GM19467 (cell line): ENCODE results near the gene RASGRF2.

Experiments
- ATAC-seq: cut with Tn5 transposase; IDR thresholded peaks from one replicate; pipeline ENCODE4 v1.9.1; 2021; ENCODE audit warnings: mild to moderate bottlenecking, moderate library complexity; ENCODE audit not compliant: unreplicated experiment

RASGRF2 gene

GRCh38 chr5:81195335-81195929 is 235.3 kb downstream of the RASGRF2 start:
- ATAC-seq, result no peak

DNA sequence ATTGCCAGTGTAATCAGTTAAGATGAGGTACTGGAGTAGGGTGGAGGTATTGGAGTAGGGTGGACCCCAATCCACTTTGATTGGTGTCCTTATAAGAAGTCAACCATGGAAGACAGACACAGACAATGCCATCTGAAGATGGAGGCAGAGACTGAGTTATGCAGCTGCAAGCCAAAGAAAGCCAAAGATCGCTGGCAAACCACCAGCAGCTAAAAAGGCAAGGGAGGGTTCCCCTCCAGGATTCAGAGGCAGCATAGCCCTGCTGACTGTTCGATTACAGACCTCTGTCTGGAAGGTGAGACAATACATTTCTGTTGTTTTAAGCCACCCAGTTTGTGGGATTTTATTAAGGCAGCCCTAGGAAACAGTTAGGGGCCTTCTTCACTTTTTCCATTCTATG is 242.5 kb downstream of the RASGRF2 start:
- ATAC-seq, result no peak

- ATAC-seq, result no peak
Measured at GRCh38 chr5:81203729-81204128, 243.6 kb downstream of the RASGRF2 start.

DNA sequence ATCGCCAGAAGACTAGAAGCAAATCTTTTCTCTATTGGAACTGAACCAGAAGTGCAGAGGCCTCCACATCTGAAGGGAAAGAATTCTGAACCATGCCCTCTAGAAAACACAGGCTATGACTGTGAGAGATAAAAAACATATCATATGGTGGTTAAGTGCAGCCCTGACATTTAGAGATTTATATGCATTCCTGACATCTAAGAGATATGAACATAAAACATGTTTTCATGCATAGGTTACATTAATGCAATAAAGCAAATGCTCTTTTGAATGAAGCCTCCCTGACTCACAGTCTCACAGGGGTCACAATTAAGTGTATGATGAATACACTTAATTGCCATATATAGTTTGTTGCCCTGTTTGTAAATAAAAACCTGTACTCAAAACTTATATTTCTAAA is 244.0 kb downstream of the RASGRF2 start:
- ATAC-seq, result no peak

- ATAC-seq, result no peak
Measured at GRCh38 chr5:81205058-81205457, 244.9 kb downstream of the RASGRF2 start.

DNA sequence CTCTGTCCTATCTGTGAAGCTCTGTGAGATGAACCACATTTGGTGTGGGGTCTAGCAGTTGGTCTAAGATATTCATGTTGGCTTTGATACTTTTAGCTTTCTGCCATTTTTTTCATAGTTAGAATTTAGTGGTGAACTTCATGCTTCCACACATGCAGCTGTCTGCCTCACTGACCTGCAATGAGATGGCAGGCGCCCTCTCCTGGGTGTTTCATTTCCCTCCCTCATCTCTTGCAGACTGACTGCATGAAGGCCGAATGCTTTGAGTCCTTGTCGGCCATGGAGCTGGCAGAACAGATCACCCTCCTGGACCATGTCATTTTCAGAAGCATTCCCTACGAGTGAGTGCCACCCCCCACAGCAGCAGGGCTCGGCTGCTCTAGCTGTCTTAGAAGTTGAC is 246.8 kb downstream of the RASGRF2 start:
- ATAC-seq, result no peak

DNA sequence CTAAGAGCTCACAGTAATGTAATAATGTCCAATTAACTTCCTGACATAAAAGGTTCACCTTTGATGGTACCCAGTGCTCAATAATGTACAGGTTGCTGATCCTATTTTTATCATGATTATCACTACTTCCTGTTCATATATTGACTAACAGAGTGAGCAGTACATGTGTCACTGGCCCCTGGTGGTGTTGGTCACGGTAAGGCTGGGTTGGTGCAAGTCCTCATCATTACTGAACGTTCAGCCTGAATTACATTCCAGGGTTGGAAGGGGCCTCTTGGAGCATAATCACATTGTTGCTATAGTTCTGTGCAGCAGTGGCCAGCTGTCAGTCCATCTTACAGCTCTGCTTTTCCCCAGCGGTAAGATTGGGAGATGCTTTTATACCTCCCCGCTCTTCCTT is 248.7 kb downstream of the RASGRF2 start:
- no peak for ATAC-seq

DNA sequence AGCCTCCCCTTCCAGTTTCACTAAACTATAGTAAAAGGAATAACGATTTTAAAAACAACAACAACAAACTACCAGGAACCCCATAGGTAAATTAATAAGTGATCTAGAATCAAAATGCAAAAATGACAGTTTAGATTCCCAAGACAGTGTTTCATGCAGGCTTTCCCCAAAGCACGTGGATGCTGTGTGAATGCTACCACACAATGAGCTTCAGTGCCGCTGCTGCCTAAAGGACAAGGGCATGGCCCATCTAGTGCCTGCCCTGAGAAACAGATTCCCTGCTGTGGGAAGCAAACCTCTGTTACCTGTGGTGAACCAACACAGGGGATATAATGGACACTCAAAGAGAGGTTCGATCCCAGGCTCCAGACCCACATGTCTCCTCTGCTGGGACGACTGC is 249.2 kb downstream of the RASGRF2 start:
- no peak for ATAC-seq

DNA sequence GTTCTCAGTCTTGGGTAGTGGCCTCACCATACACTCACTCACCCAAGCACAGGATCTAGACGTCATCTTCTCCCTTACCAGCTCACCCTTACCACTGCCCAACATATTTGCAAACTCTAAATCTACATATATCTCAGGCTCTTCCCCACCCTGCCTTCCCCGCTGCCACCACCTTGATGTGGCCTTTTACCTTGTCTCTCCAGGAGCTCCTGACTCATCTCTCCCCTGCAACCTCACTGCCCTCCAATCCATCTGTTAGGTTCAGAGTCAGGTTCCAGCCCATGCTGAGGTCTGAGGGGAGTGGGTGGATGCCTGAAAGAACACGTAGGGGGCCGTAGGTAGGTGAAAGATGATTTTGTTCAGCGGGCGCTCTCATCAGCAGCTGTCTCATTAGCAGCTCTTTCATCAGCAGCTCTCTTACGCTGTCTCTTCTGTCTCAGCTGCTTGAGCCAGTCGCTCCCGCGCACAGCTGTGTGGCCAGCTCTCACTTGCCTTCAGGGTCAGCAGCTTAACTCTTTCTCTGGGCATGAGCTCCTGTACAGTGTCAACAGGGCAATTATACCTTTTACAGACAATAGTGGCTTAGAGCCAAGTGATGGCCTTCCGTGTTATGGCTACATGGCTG is 249.8 kb downstream of the RASGRF2 start:
- no peak for ATAC-seq

GRCh38 chr5:81212211-81212751 is 252.1 kb downstream of the RASGRF2 start:
- ATAC-seq, result peak; percentile 51

DNA sequence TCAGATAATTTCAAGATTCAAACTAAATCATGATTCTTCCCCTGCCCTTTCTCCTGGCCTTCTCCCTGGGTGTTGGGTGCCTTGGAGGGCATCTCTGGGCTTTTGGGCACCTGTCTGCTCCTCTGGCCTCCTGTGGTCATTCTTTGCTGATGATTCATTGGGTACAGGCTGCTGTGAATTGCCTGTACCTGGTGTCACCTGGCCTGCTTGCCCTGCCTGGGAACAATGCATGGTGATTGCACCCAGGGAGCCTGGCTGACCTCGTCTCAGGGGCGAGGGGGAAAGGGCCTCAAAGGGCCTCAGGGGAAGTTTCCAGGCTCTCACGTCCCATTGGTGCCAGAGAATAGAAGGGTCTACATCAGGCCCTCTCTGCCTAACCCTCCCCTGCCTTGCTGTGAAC is 252.9 kb downstream of the RASGRF2 start:
- no peak for ATAC-seq

GRCh38 chr5:81214848-81215247 is 254.7 kb downstream of the RASGRF2 start:
- no peak for ATAC-seq

DNA sequence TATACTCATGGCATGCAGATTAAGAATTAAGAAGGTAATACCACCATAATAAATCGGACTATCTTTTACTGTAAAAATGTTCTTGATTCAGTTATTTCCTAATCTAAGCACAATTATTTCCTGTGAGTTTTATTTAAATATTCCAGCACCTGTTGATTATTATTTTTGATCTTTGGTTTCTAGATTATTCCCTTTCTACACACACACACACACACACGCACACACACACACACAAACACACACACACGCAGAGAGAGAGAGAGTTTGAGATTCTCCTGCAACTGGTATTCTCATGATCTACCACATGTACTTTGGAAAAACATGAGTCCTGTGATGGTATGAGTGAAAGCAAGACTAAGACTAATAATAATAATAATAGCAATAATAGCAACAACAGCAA is 256.0 kb downstream of the RASGRF2 start:
- ATAC-seq, result no peak

DNA sequence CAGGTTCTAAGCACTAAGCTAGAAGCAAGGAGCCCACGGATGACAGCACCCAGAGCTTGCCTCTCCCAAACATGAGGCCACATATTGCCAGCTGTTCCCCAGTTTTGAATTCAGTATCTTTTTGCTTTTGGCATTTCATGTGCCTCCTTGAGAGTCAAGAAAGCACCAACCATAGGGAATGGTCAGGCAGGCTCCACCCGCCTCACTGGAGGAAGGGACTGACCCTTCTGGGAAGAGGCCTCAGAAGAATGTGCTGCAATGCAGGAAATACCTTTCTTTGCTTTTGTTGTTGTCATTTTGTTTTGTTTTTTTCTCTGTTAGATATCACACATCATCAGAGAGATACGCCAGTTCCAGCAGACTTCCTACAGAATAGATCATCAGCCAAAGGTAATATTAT is 259.2 kb downstream of the RASGRF2 start:
- ATAC-seq, result no peak

DNA sequence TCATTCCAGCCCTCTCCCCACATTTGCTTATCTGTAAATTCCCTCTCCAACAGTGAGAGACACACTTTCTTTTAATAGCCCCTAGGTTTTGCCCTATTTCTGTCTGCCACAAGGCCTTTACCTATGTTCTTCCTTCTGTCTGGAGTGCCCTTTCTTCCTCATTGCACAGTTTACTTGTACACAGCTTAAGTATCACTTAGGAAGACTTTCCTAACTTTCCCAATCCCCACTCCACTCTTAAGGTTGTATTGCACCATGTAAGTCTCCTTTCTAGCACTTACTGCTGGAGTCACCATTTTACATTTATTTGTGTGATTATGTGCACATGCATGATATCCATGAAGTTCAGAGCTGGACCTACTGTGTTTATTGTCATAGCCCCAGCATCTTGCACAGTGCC is 262.1 kb downstream of the RASGRF2 start:
- no peak for ATAC-seq

DNA sequence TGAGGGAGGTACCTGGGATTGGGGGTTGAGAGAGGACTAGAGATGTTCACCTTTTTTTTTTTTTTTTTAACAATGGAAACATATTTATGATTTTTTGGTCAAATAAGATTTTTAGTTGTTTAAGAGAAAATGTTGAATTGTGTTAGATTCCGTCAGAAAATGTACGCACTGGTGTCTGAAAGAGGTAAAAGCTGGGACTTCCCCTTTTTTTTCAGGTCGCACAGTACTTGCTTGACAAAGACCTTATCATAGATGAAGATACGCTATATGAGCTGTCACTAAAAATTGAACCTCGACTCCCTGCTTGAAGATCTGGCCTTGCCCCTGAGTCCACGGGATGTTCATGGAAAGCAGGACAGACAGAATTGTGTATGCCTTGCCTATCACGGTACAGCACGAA is 265.3 kb downstream of the RASGRF2 start:
- ATAC-seq, result no peak

DNA sequence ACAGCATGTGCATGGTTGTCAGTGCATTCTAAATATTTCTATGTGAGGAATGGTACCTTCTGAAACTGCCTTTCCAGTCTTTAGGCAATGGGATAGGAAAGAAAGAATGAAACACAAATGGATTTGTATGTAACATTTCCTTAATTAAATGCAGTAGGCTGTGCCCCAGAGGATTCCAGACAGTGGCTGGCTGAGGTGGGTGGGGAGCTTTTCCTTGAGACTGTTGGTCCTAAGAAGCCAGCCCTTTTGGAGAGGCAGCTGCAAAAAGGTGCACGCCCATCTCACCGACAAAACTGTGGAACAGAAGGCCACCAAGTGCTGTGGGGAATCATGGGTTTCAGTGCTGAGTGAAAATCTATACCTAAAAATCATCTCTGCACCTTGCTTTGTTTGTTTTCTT is 266.1 kb downstream of the RASGRF2 start:
- no peak for ATAC-seq

GRCh38 chr5:81226949-81227348 is 266.8 kb downstream of the RASGRF2 start:
- ATAC-seq, result no peak

DNA sequence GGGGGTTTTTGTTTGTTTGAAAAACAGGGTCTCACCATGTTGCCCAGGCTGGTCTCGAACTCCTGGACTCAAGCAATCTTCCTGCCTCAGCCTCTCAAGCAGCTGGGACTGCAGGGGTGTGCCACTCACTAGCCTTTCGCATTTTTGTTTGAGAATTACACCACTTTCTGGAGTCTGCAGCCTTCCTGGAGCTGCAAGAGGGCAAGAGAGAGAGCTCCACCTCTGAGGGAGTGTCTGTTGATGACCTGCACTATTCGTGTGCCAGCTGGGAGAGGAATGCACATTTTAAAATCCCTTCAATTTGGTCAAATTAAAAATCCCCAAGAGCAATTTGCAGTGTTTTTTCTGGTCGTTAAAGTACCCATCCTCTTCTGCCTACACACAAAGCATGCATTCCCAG is 267.9 kb downstream of the RASGRF2 start:
- no peak for ATAC-seq

- no peak for ATAC-seq
Measured at GRCh38 chr5:81230416-81230815, 270.3 kb downstream of the RASGRF2 start.

- ATAC-seq, result no peak
Measured at GRCh38 chr5:81232464-81233079, 272.4 kb downstream of the RASGRF2 start.

GRCh38 chr5:81233080-81233634 is 273.0 kb downstream of the RASGRF2 start, which contains the start of gene CKMT2:
Gene CKMT2, plus strand, starts transcription at chr5:81233322. Its CDS starts 17,811 bp downstream, at chr5:81251133.
- no peak for ATAC-seq
